Frontal cortex (tissue), 4 donors: ENCODE measurements around the gene KRTAP5-7. TPM values are rescaled to one million over a fixed set of nuclear protein-coding genes. Genes with fewer than 3 reads are reported as not detected.

Experiments
- DNase-seq, 2 donors: peaks; one replicate each; pipeline ENCODE4 v3.0.0; 2012; ENCODE audit warnings: low spot score in 2 of 2
- FAIRE-seq: peaks from 2 replicates; lab custom pipeline; 2012; peaks lifted over from hg19 to GRCh38; lab: Jason Lieb, UNC
- small RNA-seq: library from RNA; depleted of rRNA; stranded (forward); fragments of <200 nt; gene quantifications from one replicate; pipeline ENCODE3, GENCODE V24; 2014
- total RNA-seq: library from RNA; depleted of rRNA; stranded (reverse); fragments of >200 nt; gene quantifications from one replicate; pipeline ENCODE4 v1.2.3, GENCODE V29; 2014
- donor health status: control.
- donor health status: control.
- donor health status: control.

KRTAP5-7 gene
- total RNA-seq, 1 donor from 2014 or later: under 0.01 TPM

DNA sequence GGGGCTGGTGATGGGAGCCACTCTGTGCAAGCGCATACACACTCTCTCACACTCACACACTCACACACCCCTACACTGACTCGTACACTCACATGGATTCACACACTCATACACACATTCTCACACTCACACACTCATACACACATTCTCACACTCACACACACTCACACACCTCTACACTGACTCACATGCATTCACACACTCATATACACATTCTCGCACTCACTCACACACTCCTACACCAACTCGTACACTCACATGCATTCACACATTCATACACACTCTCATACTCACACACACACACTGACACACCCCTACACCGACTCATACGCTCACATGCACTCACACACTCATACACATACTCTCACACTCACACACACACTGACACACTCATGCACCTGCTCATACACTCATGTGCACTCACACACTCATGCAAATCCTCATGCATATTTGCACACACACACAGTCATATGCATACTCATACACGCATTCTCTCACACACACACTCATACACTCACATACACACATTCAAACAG lies 50.5 kb downstream of the KRTAP5-7 start:
- FAIRE-seq: no peak

More for the DNA sequence above, 50.5 kb downstream of the KRTAP5-7 start:
- no peak for DNase-seq

Small RNA genes within 50 kb of the gene (small RNA-seq; reads per million reads assigned to genes)
- not detected for gene AP000867.1

Other genes starting within 250 kb of the KRTAP5-7 start
- gene DHCR7, start 78.9 kb upstream of the KRTAP5-7 start, total RNA-seq: 35.9 TPM
- gene NADSYN1, start 74.1 kb upstream of the KRTAP5-7 start, total RNA-seq: 20.0 TPM
- gene KRTAP5-8, start 10.8 kb downstream of the KRTAP5-7 start, total RNA-seq: not detected
- gene KRTAP5-9, start 21.2 kb downstream of the KRTAP5-7 start, total RNA-seq: not detected
- gene KRTAP5-10, start 38.3 kb downstream of the KRTAP5-7 start, total RNA-seq: not detected
- gene KRTAP5-11, start 55.6 kb downstream of the KRTAP5-7 start, total RNA-seq: not detected